ENCODE measurements around the gene SYDE1. TPM values are rescaled to one million over a fixed set of nuclear protein-coding genes. Genes with fewer than 3 reads are reported as not detected.
A peak's percentile ranks its signal among the peaks of the same experiment; 100 is the strongest.
"Not testable (repeated sequence)": the region's sequence is repeated elsewhere in the genome, so short reads cannot be mapped to it uniquely, and the experiment has no call there.

Gene SYDE1
- 31.7 and 37.1 TPM in 2 replicates for total RNA-seq

- no peak for DNase-seq (ENCODE audit: low read depth)
- H3K4me3 ChIP-seq (ENCODE audit: low read depth, low read length) = peak within 1 kb of the TSS; percentile 89
- no peak for TF ChIP-seq CTCF (conservative IDR thresholded peaks at IDR 0.05; ENCODE audit: low read depth, low read length)
Observed at GRCh38 chr19:15107061-15108010, at the start of gene SYDE1. Gene SYDE1, plus strand, starts transcription at chr19:15107401. Its CDS starts 33 bp downstream, at chr19:15107434.

GRCh38 chr19:15062036-15062435 is 45.2 kb upstream of the SYDE1 start:
- no peak for DNase-seq (ENCODE audit: low read depth)
- H3K4me3 ChIP-seq (ENCODE audit: low read depth, low read length) = no peak overlapping the region
- TF ChIP-seq CTCF (conservative IDR thresholded peaks at IDR 0.05; ENCODE audit: low read depth, low read length) = no peak

- DNase-seq (ENCODE audit: low read depth); H3K4me3 ChIP-seq (ENCODE audit: low read depth, low read length): not testable (repeated sequence)
Observed at GRCh38 chr19:15070386-15070785, 36.8 kb upstream of the SYDE1 start.

GRCh38 chr19:15072930-15073647 is 34.1 kb upstream of the SYDE1 start:
- TF ChIP-seq CTCF (conservative IDR thresholded peaks at IDR 0.05; ENCODE audit: low read depth, low read length) = no peak
- H3K4me3 ChIP-seq (ENCODE audit: low read depth, low read length) = no peak overlapping the region
- no peak for DNase-seq (ENCODE audit: low read depth)

- DNase-seq (ENCODE audit: low read depth) = no peak
- H3K4me3 ChIP-seq (ENCODE audit: low read depth, low read length) = no peak overlapping the region
- no peak for TF ChIP-seq CTCF (conservative IDR thresholded peaks at IDR 0.05; ENCODE audit: low read depth, low read length)
Observed at GRCh38 chr19:15074371-15074770, 32.8 kb upstream of the SYDE1 start.

- no peak for TF ChIP-seq CTCF (conservative IDR thresholded peaks at IDR 0.05; ENCODE audit: low read depth, low read length)
- H3K4me3 ChIP-seq (ENCODE audit: low read depth, low read length) = no peak overlapping the region
- no peak for DNase-seq (ENCODE audit: low read depth)
Observed at GRCh38 chr19:15075806-15076205, 31.4 kb upstream of the SYDE1 start.

GRCh38 chr19:15080002-15080401 is 27.2 kb upstream of the SYDE1 start:
- H3K4me3 ChIP-seq (ENCODE audit: low read depth, low read length); DNase-seq (ENCODE audit: low read depth): not testable (repeated sequence)

Measured in epithelial cell of proximal tubule (primary cell).